Sigmoid colon (tissue), 7 donors: ENCODE data around the gene RGS11. TPM values are rescaled to one million over a fixed set of nuclear protein-coding genes. Genes with fewer than 3 reads are reported as not detected.
"Not testable (repeated sequence)": the region's sequence is repeated elsewhere in the genome, so short reads cannot be mapped to it uniquely, and the experiment has no call there.

Experiments
- DNase-seq: peaks from one replicate; pipeline ENCODE4 v3.0.0-alpha.2; 2019
- H3K27ac ChIP-seq, 4 donors: fragments of 200-600 bp; sonication (generic); one replicate each; pipeline ENCODE4 v1.5.1; 2016 to 2019; ENCODE audit warnings: mild to moderate bottlenecking in 1 of 4
- H3K27me3 ChIP-seq, 3 donors: fragments of 200-600 bp; sonication (generic); one replicate each; pipeline ENCODE4 v1.5.1; 2019; ENCODE audit warnings: mild to moderate bottlenecking in 1 of 3
- H3K36me3 ChIP-seq, 4 donors: fragments of 200-600 bp; sonication (generic); one replicate each; pipeline ENCODE4 v1.5.1; 2016 to 2019
- H3K4me1 ChIP-seq, 4 donors: fragments of 200-600 bp; sonication (generic); one replicate each; pipeline ENCODE4 v1.5.1; 2017 to 2019
- H3K4me3 ChIP-seq, 4 donors: fragments of 200-600 bp; sonication (generic); one replicate each; pipeline ENCODE4 v1.5.1; 2017 to 2019; ENCODE audit warnings: mild to moderate bottlenecking in 2 of 4, moderate library complexity in 1 of 4
- H3K9me3 ChIP-seq, 4 donors: fragments of 200-600 bp in 3 of 4; sonication (generic) in 3 of 4; one replicate each; pipeline versions ENCODE4 v1.5.1 to v1.6.1; 2013 to 2019
- CTCF ChIP-seq, 4 experiments: fragments of 450-650 bp in 3 of 4; fragments of 200-600 bp in 1 of 4; IDR thresholded peaks; one replicate each; pipeline ENCODE4 v1.5.1; 2016 to 2019; ENCODE audit warnings: antibody characterized with exemption in 4 of 4, mild to moderate bottlenecking in 3 of 4, moderate library complexity in 2 of 4
- EP300 ChIP-seq, 4 donors: sonication (generic); formaldehyde crosslinking; IDR thresholded peaks; one replicate each; pipeline ENCODE4 v1.6.1; 2017; ENCODE audit warnings: antibody characterized with exemption in 4 of 4
- POLR2A ChIP-seq, 2 donors: fragments of 450-650 bp; IDR thresholded peaks; one replicate each; pipeline ENCODE4 v1.6.1; 2016; ENCODE audit warnings: antibody characterized with exemption in 2 of 2, mild to moderate bottlenecking in 2 of 2, moderate library complexity in 2 of 2
- POLR2AphosphoS5 ChIP-seq, 4 donors: sonication (generic); formaldehyde crosslinking; IDR thresholded peaks; one replicate each; pipeline ENCODE4 v1.6.1; 2017; ENCODE audit warnings: antibody characterized with exemption in 4 of 4
- WGBS, 2 donors: extraction: QIAGEN DNeasy Blood & Tissue Kit; methylation state at CpG; one replicate each; pipeline ENCODE4 v1.1.7; 2013; 5-methylcytosine and 5-hydroxymethylcytosine counted together
- intact Hi-C: fragments of 100-400 bp; cut with DNase I; formaldehyde crosslinking; loops from one replicate; pipeline ENCODE4 v1.15.1; 2023
- polyA plus RNA-seq, 3 donors: library from polyadenylated mRNA; stranded (reverse); fragments of 200-250 nt; gene quantifications; one replicate each; pipeline ENCODE4 v1.2.3, GENCODE V29; 2013
- total RNA-seq, 4 donors: library from RNA; depleted of rRNA; stranded (reverse); fragments of >200 nt; gene quantifications; one replicate each; pipeline ENCODE4 v1.1.0, GENCODE V29; 2016
- donor health status: healthy with polysubstance abuse.
- donor health status: Bipolar disorder and iron deficiency.
- donor health status: healthy.

Gene RGS11
- total and polyA plus RNA-seq, 7 donors, result 0.23 to 24.9 (median 6.4) TPM

GRCh38 chr16:270381-271255, 5.1 kb downstream of the RGS11 start:
- no peak for TF ChIP-seq CTCF (IDR thresholded peaks at IDR 0.05)
- no peak for TF ChIP-seq EP300 (IDR thresholded peaks at IDR 0.05)
- no peak for TF ChIP-seq POLR2AphosphoS5 (IDR thresholded peaks at IDR 0.05)
- no peak for TF ChIP-seq POLR2A (IDR thresholded peaks at IDR 0.05)
- Histone ChIP-seq H3K4me1 (peaks cover 0 to 13% (median 10%) of the 10 kb centered on the region in 4 donors), H3K9me3 (no peaks in the 10 kb centered on the region), H3K27me3 (peaks cover 0 to 12% (median 9%) of the 10 kb centered on the region in 3 donors), H3K36me3 (no peaks in the 10 kb centered on the region), H3K27ac (no peak overlapping the region), H3K4me3 (no peak overlapping the region)
- WGBS, 2 donors, result 87 to 90% methylated on average over 34 of the region's 34 CpGs
- intact Hi-C loops, result no loop called here
- DNase-seq, result no peak

GRCh38 chr16:269061-269796, 6.5 kb downstream of the RGS11 start:
- H3K36me3 ChIP-seq, result peaks cover 0 to 10% (median 7%) of the 10 kb centered on the region in 4 donors
- no peaks in the 10 kb centered on the region for H3K9me3 ChIP-seq
- no peak for TF ChIP-seq CTCF (IDR thresholded peaks at IDR 0.05)
- TF ChIP-seq POLR2A (IDR thresholded peaks at IDR 0.05), result no peak
- no peak for TF ChIP-seq EP300 (IDR thresholded peaks at IDR 0.05)
- no peak for TF ChIP-seq POLR2AphosphoS5 (IDR thresholded peaks at IDR 0.05)
- intact Hi-C loops, result no loop called here
- no peak overlapping the region for H3K4me3 ChIP-seq
- no peak for DNase-seq
- H3K27ac ChIP-seq, result no peak overlapping the region
- 88 to 89% methylated on average over 24 of the region's 24 CpGs for WGBS, 2 donors
- peaks cover 0 to 1% (median 0%) of the 10 kb centered on the region in 4 donors for H3K4me1 ChIP-seq
- H3K27me3 ChIP-seq, result no peaks in the 10 kb centered on the region

- TF ChIP-seq EP300 (IDR thresholded peaks at IDR 0.05), result no peak
- TF ChIP-seq POLR2AphosphoS5 (IDR thresholded peaks at IDR 0.05), result peak in 1 of 4 donors; percentile 5
- DNase-seq, result no peak
- no peak overlapping the region for H3K27ac ChIP-seq
- no peaks in the 10 kb centered on the region for H3K9me3 ChIP-seq
- WGBS, 2 donors, result 13 to 60% methylated on average over 40 of the region's 40 CpGs
- intact Hi-C loops, result no loop called here
- no peaks in the 10 kb centered on the region for H3K27me3 ChIP-seq
- no peak overlapping the region for H3K4me3 ChIP-seq
- peaks cover 5 to 18% (median 16%) of the 10 kb centered on the region in 4 donors for H3K36me3 ChIP-seq
- no peaks in the 10 kb centered on the region for H3K4me1 ChIP-seq
Observed at GRCh38 chr16:268141-269053, 7.3 kb downstream of the RGS11 start.

- DNase-seq, H3K4me3 ChIP-seq, H3K9me3 ChIP-seq, H3K27me3 ChIP-seq, H3K27ac ChIP-seq, intact Hi-C loops, H3K4me1 ChIP-seq: not testable (repeated sequence)
- 81 to 86% methylated on average over 17 of the region's 17 CpGs for WGBS, 2 donors
- H3K36me3 ChIP-seq, result peaks cover 14 to 27% (median 22%) of the 10 kb centered on the region in 4 donors
Observed at GRCh38 chr16:267562-267961, 8.2 kb downstream of the RGS11 start.

GRCh38 chr16:266258-267164, 9.2 kb downstream of the RGS11 start:
- Histone ChIP-seq H3K27me3 (no peaks in the 10 kb centered on the region), H3K9me3 (no peaks in the 10 kb centered on the region), H3K4me1 (no peaks in the 10 kb centered on the region), H3K4me3 (no peak overlapping the region), H3K36me3 (peaks cover 24 to 37% (median 32%) of the 10 kb centered on the region in 4 donors), H3K27ac (no peak overlapping the region)
- no peak for DNase-seq
- TF ChIP-seq POLR2AphosphoS5 (IDR thresholded peaks at IDR 0.05), result peak in 1 of 4 donors; percentile 0
- TF ChIP-seq EP300 (IDR thresholded peaks at IDR 0.05), result no peak
- intact Hi-C loops, result no loop called here
- 71 to 81% methylated on average over 25 of the region's 25 CpGs for WGBS, 2 donors
